H1 (cell line): Measurements from ENCODE around the gene TRPT1. TPM values are rescaled to one million over a fixed set of nuclear protein-coding genes. Genes with fewer than 3 reads are reported as not detected.

Experiments used
- CTCF ChIA-PET: fragments of 300-600 bp; sonication (Branson Sonifier 250); formaldehyde crosslinking; loops from one replicate; lab custom pipeline; 2021; ENCODE audit not compliant: partially characterized antibody; lab: Charles Lee
- POLR2A ChIA-PET: fragments of 300-600 bp; sonication (Branson Sonifier 250); formaldehyde crosslinking; loops from one replicate; lab custom pipeline; 2021; ENCODE audit warnings: inconsistent platforms; ENCODE audit not compliant: partially characterized antibody; lab: Charles Lee
- DNase-seq, 2 experiments: peaks; one replicate each; pipeline versions ENCODE4 v3.0.0 to v3.0.0-alpha.2; 2010 to 2022; ENCODE audit warnings: low spot score in 2 of 2, low read depth in 1 of 2, mixed read lengths in 1 of 2
- FAIRE-seq: peaks from 2 replicates; lab custom pipeline; 2011; peaks lifted over from hg19 to GRCh38; lab: Jason Lieb, UNC
- H2AFZ ChIP-seq: 2 replicates; pipeline ENCODE4 v1.8.1; 2012; ENCODE audit warnings: low read length, inconsistent platforms
- H2AK5ac ChIP-seq: 2 replicates; pipeline ENCODE4 v1.6.1; 2013; ENCODE audit warnings: low read depth, low read length
- H2BK120ac ChIP-seq: replicated peaks from 2 replicates; pipeline ENCODE3; 2013; ENCODE audit warnings: low read depth, low read length, inconsistent platforms
- H2BK12ac ChIP-seq: 2 replicates; pipeline ENCODE4 v1.6.1; 2013; ENCODE audit warnings: low read depth, low read length
- H2BK15ac ChIP-seq: 2 replicates; pipeline ENCODE4 v1.6.1; 2013; ENCODE audit warnings: low read length
- H2BK20ac ChIP-seq: 2 replicates; pipeline ENCODE4 v1.6.1; 2013; ENCODE audit warnings: low read length
- H2BK5ac ChIP-seq: 2 replicates; pipeline ENCODE4 v1.6.1; 2013; ENCODE audit warnings: low read depth, low read length
- H3K14ac ChIP-seq: 2 replicates; pipeline ENCODE4 v1.6.1; 2013; ENCODE audit warnings: inconsistent platforms; ENCODE audit not compliant: insufficient read length
- H3K18ac ChIP-seq: 2 replicates; pipeline ENCODE4 v1.6.1; 2013; ENCODE audit warnings: low read length; ENCODE audit errors: extremely low read depth
- H3K23ac ChIP-seq: 2 replicates; pipeline ENCODE4 v1.6.1; 2013; ENCODE audit warnings: inconsistent platforms; ENCODE audit not compliant: insufficient read length
- H3K23me2 ChIP-seq: 2 replicates; pipeline ENCODE4 v1.6.1; 2013; ENCODE audit warnings: low read depth, low read length
- H3K27ac ChIP-seq: 2 replicates; pipeline ENCODE4 v1.6.1; 2011; ENCODE audit warnings: low read depth, low read length, inconsistent platforms
- H3K27me3 ChIP-seq, 4 experiments: replicated peaks in 1 of 4; 1 replicate in 1 of 4; 2 replicates in 3 of 4; pipeline versions ENCODE4 v1.6.1 to v1.8.1; 2011 to 2013; ENCODE audit warnings: low read length in 3 of 4, mild to moderate bottlenecking in 3 of 4, inconsistent platforms in 2 of 4, mixed read lengths in 2 of 4, moderate library complexity in 1 of 4; ENCODE audit not compliant: control insufficient read depth in 3 of 4, insufficient read depth in 3 of 4; ENCODE audit errors: extremely low read depth in 1 of 4
- H3K36me3 ChIP-seq, 4 experiments: 2 replicates each; pipeline versions ENCODE4 v1.6.1 to v1.8.1; 2011 to 2013; ENCODE audit warnings: mild to moderate bottlenecking in 4 of 4, low read length in 3 of 4, moderate library complexity in 2 of 4, control low read depth in 1 of 4, inconsistent platforms in 1 of 4; ENCODE audit not compliant: insufficient read depth in 4 of 4, control insufficient read depth in 2 of 4
- H3K4ac ChIP-seq: replicated peaks from 2 replicates; pipeline ENCODE3; 2013; ENCODE audit warnings: low read length, low read depth, mixed read lengths, inconsistent platforms; ENCODE audit not compliant: insufficient read length
- H3K4me1 ChIP-seq, 4 experiments: replicated peaks in 1 of 4; 1 replicate in 1 of 4; 2 replicates in 3 of 4; pipeline versions ENCODE4 v1.6.1 to v1.8.1; 2011 to 2013; ENCODE audit warnings: low read length in 3 of 4, inconsistent platforms in 2 of 4, mixed read lengths in 1 of 4; ENCODE audit not compliant: insufficient read depth in 4 of 4, control insufficient read depth in 3 of 4
- H3K4me2 ChIP-seq, 2 experiments: 2 replicates each; pipeline versions ENCODE4 v1.6.1 to v1.8.1; 2011 to 2013; ENCODE audit warnings: low read depth in 2 of 2, low read length in 2 of 2, control low read depth in 1 of 2, inconsistent platforms in 1 of 2, mild to moderate bottlenecking in 1 of 2; ENCODE audit not compliant: insufficient read depth in 1 of 2
- H3K4me3 ChIP-seq, 4 experiments: fragments of 200-600, 300-600 bp in 1 of 4; sonication (generic), shearing (Covaris generic), sonication (Bioruptor Twin) in 1 of 4; 2 replicates each; pipeline versions ENCODE4 v1.5.1 to v1.8.1; 2011 to 2016; ENCODE audit warnings: low read length in 4 of 4, low read depth in 3 of 4, control low read depth in 2 of 4, inconsistent platforms in 2 of 4, mild to moderate bottlenecking in 2 of 4, mixed read lengths in 1 of 4, moderate library complexity in 1 of 4; ENCODE audit not compliant: insufficient read depth in 2 of 4; ENCODE audit errors: extremely low read depth in 1 of 4
- H3K56ac ChIP-seq: replicated peaks from 2 replicates; pipeline ENCODE3; 2013; ENCODE audit warnings: low read depth, mild to moderate bottlenecking, mixed read lengths, low read length, inconsistent platforms; ENCODE audit not compliant: insufficient read length
- H3K79me1 ChIP-seq: 2 replicates; pipeline ENCODE4 v1.6.1; 2013; ENCODE audit warnings: low read depth, low read length, control low read depth
- H3K79me2 ChIP-seq, 2 experiments: 2 replicates each; pipeline versions ENCODE4 v1.6.1 to v1.8.1; 2012 to 2013; ENCODE audit warnings: low read length in 2 of 2, mild to moderate bottlenecking in 2 of 2, inconsistent platforms in 1 of 2; ENCODE audit not compliant: insufficient read depth in 2 of 2, control insufficient read depth in 1 of 2
- H3K9ac ChIP-seq, 4 experiments: replicated peaks in 1 of 4; 1 replicate in 1 of 4; 2 replicates in 3 of 4; pipeline versions ENCODE4 v1.6.1 to v1.8.1; 2011 to 2013; ENCODE audit warnings: low read depth in 3 of 4, low read length in 3 of 4, control low read depth in 2 of 4, mild to moderate bottlenecking in 2 of 4, moderate library complexity in 2 of 4, inconsistent platforms in 1 of 4; ENCODE audit errors: extremely low read depth in 1 of 4
- H3K9me3 ChIP-seq, 2 experiments: 2 replicates each; pipeline versions ENCODE4 v1.6.1 to v1.8.1; 2012 to 2013; ENCODE audit warnings: mild to moderate bottlenecking in 2 of 2, moderate library complexity in 2 of 2, control low read depth in 1 of 2, inconsistent platforms in 1 of 2, low read depth in 1 of 2, low read length in 1 of 2, mixed read lengths in 1 of 2; ENCODE audit not compliant: insufficient read depth in 2 of 2
- H4K20me1 ChIP-seq, 2 experiments: replicated peaks in 1 of 2; 2 replicates each; pipeline versions ENCODE3 to v1.8.1; 2011 to 2013; ENCODE audit warnings: inconsistent platforms in 2 of 2, low read length in 2 of 2, mild to moderate bottlenecking in 1 of 2; ENCODE audit not compliant: insufficient read depth in 2 of 2, control insufficient read depth in 1 of 2
- H4K5ac ChIP-seq: 2 replicates; pipeline ENCODE4 v1.6.1; 2013; ENCODE audit warnings: low read length, low read depth, mixed read lengths, inconsistent platforms; ENCODE audit not compliant: insufficient read length
- H4K8ac ChIP-seq: 2 replicates; pipeline ENCODE4 v1.8.0; 2013; ENCODE audit warnings: mild to moderate bottlenecking, moderate library complexity, low read length, inconsistent platforms; ENCODE audit not compliant: insufficient read depth; ENCODE audit errors: extremely low read depth
- H4K91ac ChIP-seq: replicated peaks from 2 replicates; pipeline ENCODE3; 2013; ENCODE audit warnings: low read length, mixed read lengths, inconsistent platforms; ENCODE audit not compliant: insufficient read length
- CBX5 ChIP-seq: fragments of 300-800, 300-1000 bp; sonication (generic); IDR thresholded peaks from 2 replicates; pipeline ENCODE4 v1.7.1; 2016; ENCODE audit warnings: antibody characterized with exemption, low read length, low read depth
- EZH2 ChIP-seq: fragments of 200-600 bp; sonication (generic); IDR thresholded peaks from 2 replicates; pipeline ENCODE4 v1.7.1; 2012; ENCODE audit warnings: low read depth, mild to moderate bottlenecking, moderate library complexity, low read length, inconsistent platforms; ENCODE audit not compliant: severe bottlenecking
- FOSL1 ChIP-seq: IDR thresholded peaks from 2 replicates; pipeline ENCODE4 v1.6.1; 2011; ENCODE audit warnings: mild to moderate bottlenecking, low read depth, low read length, moderate library complexity; ENCODE audit not compliant: insufficient read depth
- HDAC6 ChIP-seq: IDR thresholded peaks from one replicate; pipeline ENCODE4 v1.7.1; 2012; ENCODE audit warnings: low read depth, mild to moderate bottlenecking, inconsistent platforms, low read length, moderate library complexity
- JUN ChIP-seq: IDR thresholded peaks from 2 replicates; pipeline ENCODE4 v1.6.1; 2011; ENCODE audit warnings: low read depth, mild to moderate bottlenecking, improper control_type of control experiment, low read length
- NRF1 ChIP-seq: IDR thresholded peaks from 2 replicates; pipeline ENCODE4 v1.6.1; 2011; ENCODE audit warnings: mild to moderate bottlenecking, low read depth, low read length, improper control_type of control experiment
- RBBP5 ChIP-seq: IDR thresholded peaks from 2 replicates; pipeline ENCODE4 v1.7.1; 2012; ENCODE audit warnings: low read depth, mild to moderate bottlenecking, inconsistent platforms, low read length, moderate library complexity, borderline replicate concordance
- SAP30 ChIP-seq: fragments of 300-600 bp; sonication (generic); IDR thresholded peaks from 2 replicates; pipeline ENCODE4 v1.7.1; 2012; ENCODE audit warnings: low read length, moderate library complexity, mild to moderate bottlenecking, inconsistent platforms; ENCODE audit not compliant: insufficient read depth, insufficient replicate concordance
- SIN3A ChIP-seq, 2 experiments: IDR thresholded peaks in 1 of 2; conservative IDR thresholded peaks in 1 of 2; 2 replicates each; pipeline ENCODE4 v1.6.1; 2011 to 2012; ENCODE audit warnings: low read length in 2 of 2, improper control_type of control experiment in 1 of 2, low read depth in 1 of 2, mild to moderate bottlenecking in 1 of 2
- SP2 ChIP-seq: IDR thresholded peaks from 2 replicates; pipeline ENCODE4 v1.6.1; 2012; ENCODE audit warnings: mild to moderate bottlenecking, low read length, inconsistent platforms
- TBP ChIP-seq: IDR thresholded peaks from 2 replicates; pipeline ENCODE4 v1.6.1; 2011; ENCODE audit warnings: low read depth, low read length, improper control_type of control experiment
- ZNF274 ChIP-seq: IDR thresholded peaks from 2 replicates; pipeline ENCODE4 v1.7.0; 2012; ENCODE audit warnings: low read length, borderline replicate concordance; ENCODE audit errors: extremely low read depth
- WGBS, 2 experiments: shearing (Covaris generic) in 1 of 2; methylation state at CpG; one replicate each; pipeline versions ENCODE4 v1.1.6 to v1.1.7; 2013 to 2015; ENCODE audit warnings: low lambda C conversion rate in 2 of 2, mixed read lengths in 2 of 2, inconsistent platforms in 1 of 2, low coverage in 1 of 2, missing lambda C conversion rate in 1 of 2; ENCODE audit not compliant: insufficient replicate concordance in 2 of 2, insufficient coverage in 1 of 2, insufficient read length in 1 of 2; ENCODE audit errors: extremely low coverage in 1 of 2, missing lambda C conversion rate in 1 of 2; 5-methylcytosine and 5-hydroxymethylcytosine counted together
- polyA plus RNA-seq, 7 experiments: library from polyadenylated mRNA; depleted of rRNA in 3 of 7; stranded (reverse) in 5 of 7; unstranded in 2 of 7; fragments of >200 nt in 5 of 7; fragments of 200-250 nt in 2 of 7; gene quantifications; 1 replicate in 5 of 7; 2 replicates in 1 of 7; 4 replicates in 1 of 7; pipeline versions ENCODE4 v1.2.1 to v1.2.3, GENCODE V29; 2011 to 2013; ENCODE audit warnings: missing spikeins in 2 of 7, mixed read lengths in 2 of 7
- total RNA-seq: library from RNA; stranded (reverse); fragmentation: NEBNext Ultra II Directional; extraction: Animal tissue kit (Norgen Biotek cat#: 25700); gene quantifications from 2 replicates; pipeline ENCODE4 v1.2.1, GENCODE V29; 2021
- TF ChIP-seq, protein P1 (sequence below): IDR thresholded peaks from 2 replicates; pipeline ENCODE4 v1.6.1; 2012; ENCODE audit warnings: inconsistent platforms

The TRPT1 gene
- total and polyA plus RNA-seq, 2 of the 8 experiments (the other 6 are each of a cell fraction or from before 2014, with no cell fraction given), result 34.5 to 74.6 TPM

DNA sequence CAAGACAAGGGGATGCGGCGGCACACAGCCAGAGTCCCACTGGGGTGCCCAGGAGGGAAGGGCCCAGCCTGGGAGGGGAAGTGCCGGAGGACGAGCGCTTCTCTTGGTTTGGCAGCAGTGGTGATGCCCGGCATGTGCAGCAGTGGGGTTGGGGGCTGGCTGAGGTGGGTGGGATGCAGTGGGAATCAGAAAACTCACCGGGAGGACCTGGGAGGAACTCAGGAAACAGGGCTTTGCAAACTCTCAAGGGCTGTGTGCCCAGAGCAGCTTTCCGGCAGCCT lies 16.5 kb downstream of the TRPT1 start:
- no peak overlapping the region for H2BK15ac ChIP-seq
- no peak overlapping the region for H2BK12ac ChIP-seq
- no peak overlapping the region for H2BK20ac ChIP-seq
- H4K20me1 ChIP-seq, result peaks cover 2 to 9% of the 10 kb centered on the region in 2 experiments
- H3K23ac ChIP-seq, result no peak overlapping the region
- no peak overlapping the region for H3K27ac ChIP-seq
- peaks cover 10 to 21% (median 15%) of the 10 kb centered on the region in 4 experiments; a peak in 7 of 8 replicates for H3K36me3 ChIP-seq
- no peak overlapping the region for H3K56ac ChIP-seq
- H3K4me1 ChIP-seq, result peaks cover 0 to 5% (median 0%) of the 10 kb centered on the region in 4 experiments; a peak in 3 of 7 replicates
- no peak overlapping the region for H4K8ac ChIP-seq
- H3K14ac ChIP-seq, result no peak overlapping the region
- H3K4me3 ChIP-seq, result no peak overlapping the region
- H4K91ac ChIP-seq, result no peak overlapping the region
- no peak overlapping the region for H2AK5ac ChIP-seq
- no peak overlapping the region for H3K9ac ChIP-seq
- H3K79me1 ChIP-seq, result no peaks in the 10 kb centered on the region
- FAIRE-seq, result no peak
- no peak for DNase-seq
- no peak overlapping the region for H3K4ac ChIP-seq
- H2BK5ac ChIP-seq, result no peak overlapping the region; the same call in 1 of the 2 replicates
- no peaks in the 10 kb centered on the region for H3K9me3 ChIP-seq
- H3K27me3 ChIP-seq, result no peaks in the 10 kb centered on the region; a peak in 1 of 7 replicates
- H3K23me2 ChIP-seq, result no peaks in the 10 kb centered on the region
- POLR2A ChIA-PET, result interaction anchor here (1.3 to 18.4 kb wide), 7 partner anchors 11 to 41 kb away, joined by 3 to 253 read pairs (median 5); partner anchors contain the start of genes NUDT22, STIP1, TRPT1 and VEGFB
- H2BK120ac ChIP-seq, result no peak overlapping the region
- no peak overlapping the region for H2AFZ ChIP-seq
- no peak overlapping the region for H4K5ac ChIP-seq
- CTCF ChIA-PET, result interaction anchor here (0.9 to 7.4 kb wide), 10 partner anchors 9 to 202 kb away, joined by 3 to 57 read pairs (median 4); partner anchors contain the start of gene PLCB3
- H3K79me2 ChIP-seq, result no peaks in the 10 kb centered on the region
- H3K18ac ChIP-seq, result no peak overlapping the region
- H3K4me2 ChIP-seq, result no peak overlapping the region
- 89% methylated on average over 8 of the region's 8 CpGs; no CpG with 5 or more reads in 1 of the 2 experiments for WGBS, 2 experiments
- TF ChIP-seq EZH2 (no peak), CBX5 (no peak), FOSL1 (no peak), SP2 (no peak), RBBP5 (no peak), HDAC6 (no peak), NRF1 (no peak), ZNF274 (no peak), JUN (no peak), TBP (no peak), SAP30 (no peak), SIN3A (conservative IDR thresholded peaks at IDR 0.05 in 1 of 2, IDR thresholded peaks at IDR 0.05 in 1 of 2; ENCODE audit: low read depth in 1 of 2, low read length in 2 of 2) (no peak)
- TF ChIP-seq, protein P1, sequence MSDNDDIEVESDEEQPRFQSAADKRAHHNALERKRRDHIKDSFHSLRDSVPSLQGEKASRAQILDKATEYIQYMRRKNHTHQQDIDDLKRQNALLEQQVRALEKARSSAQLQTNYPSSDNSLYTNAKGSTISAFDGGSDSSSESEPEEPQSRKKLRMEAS, result no peak
